CD8-positive, alpha-beta memory T cell (primary cell): Measurements from ENCODE around the gene MAP3K4. TPM values are rescaled to one million over a fixed set of nuclear protein-coding genes. Genes with fewer than 3 reads are reported as not detected.

Source experiments
- CTCF ChIA-PET: fragments of 350-600 bp; sonication (Branson Sonifier 250); formaldehyde crosslinking; loops from one replicate; lab custom pipeline; 2021; ENCODE audit warnings: antibody characterized with exemption; lab: Charles Lee
- POLR2A ChIA-PET: fragments of 350-600 bp; sonication (Branson Sonifier 250); formaldehyde crosslinking; loops from one replicate; lab custom pipeline; 2021; ENCODE audit warnings: antibody characterized with exemption; lab: Charles Lee
- DNase-seq, 5 donors: peaks; one replicate each; pipeline versions ENCODE4 v3.0.0 to v3.0.0-alpha.2; 2020 to 2022; ENCODE audit warnings: mixed read lengths in 1 of 5
- H3K27ac ChIP-seq: one replicate; pipeline ENCODE4 v1.7.0; 2013; ENCODE audit warnings: low read depth, mild to moderate bottlenecking, low read length, moderate library complexity
- H3K27me3 ChIP-seq: 2 replicates; pipeline ENCODE4 v1.7.0; 2013; ENCODE audit warnings: low read length, mild to moderate bottlenecking; ENCODE audit not compliant: insufficient read depth, poor library complexity, severe bottlenecking
- H3K36me3 ChIP-seq: 2 replicates; pipeline ENCODE4 v1.7.0; 2013; ENCODE audit warnings: mild to moderate bottlenecking, low read length, moderate library complexity; ENCODE audit not compliant: insufficient read depth
- H3K4me1 ChIP-seq: 2 replicates; pipeline ENCODE4 v1.7.0; 2013; ENCODE audit warnings: mild to moderate bottlenecking, low read length, moderate library complexity; ENCODE audit not compliant: insufficient read depth
- H3K4me3 ChIP-seq: 2 replicates; pipeline ENCODE4 v1.7.0; 2013; ENCODE audit warnings: mild to moderate bottlenecking, low read length
- H3K9me3 ChIP-seq: 2 replicates; pipeline ENCODE4 v1.7.0; 2013; ENCODE audit warnings: mild to moderate bottlenecking, low read length
- H3K27ac Mint-ChIP-seq, 8 donors: one replicate each; pipeline ENCODE4 v1.8.0; 2020 to 2021; ENCODE audit warnings: mixed read lengths in 8 of 8, mild to moderate bottlenecking in 6 of 8, inconsistent platforms in 3 of 8, moderate library complexity in 3 of 8
- H3K27me3 Mint-ChIP-seq, 2 donors: one replicate each; pipeline ENCODE4 v1.8.0; 2020 to 2021; ENCODE audit warnings: mixed read lengths in 2 of 2, mild to moderate bottlenecking in 1 of 2, moderate library complexity in 1 of 2
- H3K36me3 Mint-ChIP-seq, 3 donors: one replicate each; pipeline ENCODE4 v1.8.0; 2020 to 2021; ENCODE audit warnings: mixed read lengths in 3 of 3, inconsistent platforms in 1 of 3, mild to moderate bottlenecking in 1 of 3
- H3K4me1 Mint-ChIP-seq, 3 donors: one replicate each; pipeline ENCODE4 v1.8.0; 2020 to 2021; ENCODE audit warnings: mixed read lengths in 3 of 3, inconsistent platforms in 1 of 3, mild to moderate bottlenecking in 1 of 3
- H3K4me3 Mint-ChIP-seq, 7 donors: one replicate each; pipeline ENCODE4 v1.8.0; 2020 to 2021; ENCODE audit warnings: mixed read lengths in 7 of 7, mild to moderate bottlenecking in 6 of 7, moderate library complexity in 4 of 7, inconsistent platforms in 2 of 7
- H3K9me3 Mint-ChIP-seq, 5 donors: one replicate each; pipeline ENCODE4 v1.8.0; 2020 to 2022; ENCODE audit warnings: mixed read lengths in 5 of 5, mild to moderate bottlenecking in 3 of 5, moderate library complexity in 2 of 5, inconsistent platforms in 1 of 5
- polyA plus RNA-seq: library from polyadenylated mRNA; unstranded; fragments of 300-500 nt; fragmentation: Illumina TruSeq; gene quantifications from one replicate; pipeline ENCODE4 v1.2.3, GENCODE V29; 2021
- total RNA-seq, 2 experiments: library from RNA; stranded (reverse); gene quantifications; one replicate each; pipeline ENCODE4 v1.2.3, GENCODE V29; 2021

The MAP3K4 gene
- total and polyA plus RNA-seq, 3 experiments from 2014 or later = 13.0 to 46.2 (median 43.5) TPM

DNA sequence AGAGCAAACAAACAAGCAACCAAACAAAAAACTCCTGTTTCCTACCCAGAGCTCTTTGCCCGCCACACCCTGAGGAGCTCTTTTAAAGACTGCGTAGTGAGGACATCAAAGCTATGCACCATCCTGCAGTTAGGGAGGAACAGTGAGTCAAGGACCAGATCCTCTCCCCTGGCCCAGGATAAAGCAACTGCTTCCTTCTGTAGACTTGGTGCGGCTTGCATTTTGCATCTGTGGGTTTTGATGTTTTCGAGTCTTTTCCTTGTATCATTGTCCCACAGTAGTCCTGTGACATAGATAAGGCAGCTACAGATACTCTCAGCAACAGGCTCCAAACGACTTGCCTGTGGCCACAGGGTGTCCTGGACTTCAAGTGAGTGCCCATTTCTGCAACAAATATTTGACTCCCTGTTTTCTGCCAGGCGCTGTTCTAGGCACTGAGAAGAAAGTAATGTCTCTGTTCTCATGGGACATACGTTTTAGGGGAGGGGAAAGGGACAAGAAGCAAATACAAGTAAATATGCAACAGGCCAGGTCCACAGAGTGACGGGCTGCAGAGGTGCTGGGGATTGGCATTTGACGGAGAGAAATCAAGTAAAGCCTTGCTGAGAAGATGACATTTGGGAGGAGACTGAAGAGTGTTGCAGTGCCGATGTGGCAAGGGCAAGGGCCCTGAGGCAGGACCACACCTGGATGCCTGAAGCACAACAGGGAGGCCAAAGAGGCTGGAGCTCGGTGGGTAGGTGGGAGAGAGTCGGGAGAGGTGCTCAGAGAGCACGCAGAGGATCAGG is 35.9 kb upstream of the MAP3K4 start:
- H3K27ac Mint-ChIP-seq = no peak overlapping the region
- peaks cover 0 to 3% (median 0%) of the 10 kb centered on the region in 5 donors for H3K9me3 Mint-ChIP-seq
- no peak overlapping the region for H3K27ac ChIP-seq
- ChIA-PET POLR2A (no interaction called here), CTCF (no interaction called here)
- no peaks in the 10 kb centered on the region for H3K4me1 ChIP-seq
- H3K9me3 ChIP-seq = no peaks in the 10 kb centered on the region
- no peak for DNase-seq
- H3K36me3 ChIP-seq = no peaks in the 10 kb centered on the region
- no peaks in the 10 kb centered on the region for H3K4me1 Mint-ChIP-seq
- no peaks in the 10 kb centered on the region for H3K36me3 Mint-ChIP-seq
- no peak overlapping the region for H3K4me3 ChIP-seq
- no peak overlapping the region for H3K4me3 Mint-ChIP-seq
- H3K27me3 ChIP-seq = no peaks in the 10 kb centered on the region
- peaks cover 18 to 49% of the 10 kb centered on the region in 2 donors for H3K27me3 Mint-ChIP-seq

DNA sequence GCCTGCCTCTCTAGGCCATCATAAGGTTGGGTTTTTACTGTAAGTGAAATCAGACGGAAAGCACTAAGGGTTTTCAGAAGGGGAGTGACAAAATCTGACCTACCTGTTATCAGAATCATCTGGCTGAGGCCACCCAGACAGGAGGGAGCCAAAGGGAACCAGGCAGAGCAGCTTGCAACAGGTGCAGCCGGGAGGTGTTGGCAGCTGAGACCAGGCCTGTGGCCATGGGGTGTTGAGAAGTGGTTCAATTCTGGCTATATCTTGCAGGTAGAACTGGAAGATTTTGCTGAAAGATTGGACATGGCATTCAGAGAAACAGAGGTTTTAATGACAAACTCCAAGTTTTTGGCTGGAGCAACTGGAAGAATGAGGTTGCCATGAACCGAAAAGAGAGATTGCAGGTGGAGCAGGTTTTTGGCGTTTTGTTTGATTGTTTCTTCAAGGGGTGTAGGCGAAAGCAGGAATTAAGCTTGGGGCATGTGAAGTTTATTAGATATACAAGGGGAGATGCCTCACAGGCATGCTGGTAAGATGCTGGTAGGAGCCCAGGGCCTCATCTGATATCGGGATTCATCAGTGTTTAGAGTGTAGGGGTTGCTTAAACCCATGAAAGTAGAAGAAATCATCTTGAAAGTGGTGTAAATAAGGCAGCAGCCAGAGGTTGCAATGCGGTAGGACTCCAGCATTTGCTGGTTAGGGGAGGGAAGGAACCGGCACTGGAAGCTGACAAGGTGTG is 35.1 kb upstream of the MAP3K4 start:
- Histone ChIP-seq H3K4me3 (no peak overlapping the region), H3K36me3 (no peaks in the 10 kb centered on the region), H3K27ac (no peak overlapping the region), H3K27me3 (no peaks in the 10 kb centered on the region), H3K9me3 (no peaks in the 10 kb centered on the region), H3K4me1 (no peaks in the 10 kb centered on the region)
- Mint-ChIP-seq H3K27me3 (peaks cover 14 to 43% of the 10 kb centered on the region in 2 donors), H3K4me3 (no peak overlapping the region), H3K4me1 (no peaks in the 10 kb centered on the region), H3K36me3 (no peaks in the 10 kb centered on the region), H3K9me3 (peaks cover 0 to 3% (median 0%) of the 10 kb centered on the region in 5 donors), H3K27ac (no peak overlapping the region)
- POLR2A ChIA-PET = no interaction called here
- DNase-seq = no peak
- CTCF ChIA-PET = interaction anchor here (1.3 kb wide), 1 partner anchor 25 kb away, joined by 4 read pairs; no protein-coding TSS in a partner anchor

GRCh38 chr6:160959726-160960435 is 31.7 kb upstream of the MAP3K4 start:
- no peak for DNase-seq
- H3K4me3 Mint-ChIP-seq = no peak overlapping the region
- H3K27me3 Mint-ChIP-seq = peaks cover 3 to 20% of the 10 kb centered on the region in 2 donors
- peak overlapping the region in 1 of 8 donors; percentile 44 for H3K27ac Mint-ChIP-seq
- Histone ChIP-seq H3K4me3 (no peak overlapping the region), H3K36me3 (no peaks in the 10 kb centered on the region), H3K4me1 (no peaks in the 10 kb centered on the region), H3K9me3 (no peaks in the 10 kb centered on the region), H3K27me3 (no peaks in the 10 kb centered on the region), H3K27ac (no peak overlapping the region)
- no peaks in the 10 kb centered on the region for H3K36me3 Mint-ChIP-seq
- H3K9me3 Mint-ChIP-seq = no peaks in the 10 kb centered on the region
- CTCF ChIA-PET = no interaction called here
- no peaks in the 10 kb centered on the region for H3K4me1 Mint-ChIP-seq
- POLR2A ChIA-PET = no interaction called here

GRCh38 chr6:160960839-160961238 is 30.7 kb upstream of the MAP3K4 start:
- Mint-ChIP-seq H3K4me1 (no peaks in the 10 kb centered on the region), H3K27ac (no peak overlapping the region), H3K4me3 (no peak overlapping the region), H3K36me3 (no peaks in the 10 kb centered on the region), H3K27me3 (peaks cover 0 to 16% of the 10 kb centered on the region in 2 donors), H3K9me3 (no peaks in the 10 kb centered on the region)
- CTCF ChIA-PET = no interaction called here
- Histone ChIP-seq H3K27ac (no peak overlapping the region), H3K27me3 (no peaks in the 10 kb centered on the region), H3K4me3 (no peak overlapping the region), H3K4me1 (no peaks in the 10 kb centered on the region), H3K9me3 (no peaks in the 10 kb centered on the region), H3K36me3 (no peaks in the 10 kb centered on the region)
- POLR2A ChIA-PET = no interaction called here
- DNase-seq = no peak

GRCh38 chr6:160962835-160963623 is 28.5 kb upstream of the MAP3K4 start:
- ChIA-PET CTCF (no interaction called here), POLR2A (no interaction called here)
- DNase-seq = no peak
- Mint-ChIP-seq H3K27me3 (peaks cover 11 to 20% of the 10 kb centered on the region in 2 donors), H3K9me3 (no peaks in the 10 kb centered on the region), H3K27ac (no peak overlapping the region), H3K4me1 (no peaks in the 10 kb centered on the region), H3K4me3 (no peak overlapping the region), H3K36me3 (no peaks in the 10 kb centered on the region)
- H3K4me3 ChIP-seq = no peak overlapping the region
- no peaks in the 10 kb centered on the region for H3K9me3 ChIP-seq
- H3K4me1 ChIP-seq = no peaks in the 10 kb centered on the region
- no peaks in the 10 kb centered on the region for H3K36me3 ChIP-seq
- H3K27me3 ChIP-seq = no peaks in the 10 kb centered on the region
- H3K27ac ChIP-seq = no peak overlapping the region

DNA sequence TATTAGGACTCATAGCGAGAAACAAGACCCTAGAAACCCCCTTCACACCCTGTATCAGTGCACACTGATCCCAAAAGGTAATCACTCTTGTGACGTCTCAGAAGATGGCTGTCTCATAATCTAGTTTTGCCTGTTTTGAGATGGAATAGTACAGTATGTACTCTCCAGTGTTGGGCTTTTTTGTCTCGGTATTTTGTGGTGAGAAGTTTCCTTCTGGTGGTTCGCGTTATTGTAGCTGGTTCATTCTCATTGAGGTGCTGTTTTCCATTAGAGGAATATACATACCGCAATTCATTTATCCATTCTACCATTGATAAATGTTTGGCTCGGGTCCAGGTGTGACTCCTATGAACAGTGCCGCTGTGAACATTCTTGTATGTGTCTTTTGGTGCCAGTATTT is 27.9 kb upstream of the MAP3K4 start:
- peaks cover 11 to 20% of the 10 kb centered on the region in 2 donors for H3K27me3 Mint-ChIP-seq
- POLR2A ChIA-PET = no interaction called here
- H3K36me3 Mint-ChIP-seq = no peaks in the 10 kb centered on the region

GRCh38 chr6:160965893-160966292 is 25.7 kb upstream of the MAP3K4 start:
- POLR2A ChIA-PET = no interaction called here
- H3K9me3 ChIP-seq = no peaks in the 10 kb centered on the region
- H3K9me3 Mint-ChIP-seq = no peaks in the 10 kb centered on the region

More for the DNA sequence above, 27.9 kb upstream of the MAP3K4 start:
- Mint-ChIP-seq H3K4me3 (no peak overlapping the region), H3K4me1 (no peaks in the 10 kb centered on the region), H3K27ac (no peak overlapping the region), H3K9me3 (no peaks in the 10 kb centered on the region)
- CTCF ChIA-PET = interaction anchor here (1.4 kb wide), 1 partner anchor 15 kb away, joined by 3 read pairs; no protein-coding TSS in a partner anchor
- no peak overlapping the region for H3K4me3 ChIP-seq
- no peak overlapping the region for H3K27ac ChIP-seq
- DNase-seq = no peak
- H3K9me3 ChIP-seq = no peaks in the 10 kb centered on the region
- no peaks in the 10 kb centered on the region for H3K4me1 ChIP-seq
- H3K36me3 ChIP-seq = no peaks in the 10 kb centered on the region
- peaks cover 1% of the 10 kb centered on the region for H3K27me3 ChIP-seq

More at GRCh38 chr6:160965893-160966292, 25.7 kb upstream of the MAP3K4 start:
- Mint-ChIP-seq H3K27me3 (peaks cover 19 to 35% of the 10 kb centered on the region in 2 donors), H3K36me3 (no peaks in the 10 kb centered on the region), H3K4me1 (no peaks in the 10 kb centered on the region), H3K4me3 (no peak overlapping the region), H3K27ac (no peak overlapping the region)
- Histone ChIP-seq H3K4me3 (no peak overlapping the region), H3K27ac (no peak overlapping the region), H3K27me3 (peaks cover 3% of the 10 kb centered on the region), H3K4me1 (no peaks in the 10 kb centered on the region), H3K36me3 (no peaks in the 10 kb centered on the region)
- CTCF ChIA-PET = no interaction called here
- no peak for DNase-seq
